HPDE6-E6E7 (cell line): ENCODE measurements around the gene LEAP2.
"Not testable (repeated sequence)": the region's sequence is repeated elsewhere in the genome, so short reads cannot be mapped to it uniquely, and the experiment has no call there.

Experiments used
- DNase-seq: peaks from one replicate; pipeline ENCODE4 v3.0.0; 2011; ENCODE audit warnings: missing footprints; ENCODE audit errors: extremely low spot score

Gene LEAP2

DNA sequence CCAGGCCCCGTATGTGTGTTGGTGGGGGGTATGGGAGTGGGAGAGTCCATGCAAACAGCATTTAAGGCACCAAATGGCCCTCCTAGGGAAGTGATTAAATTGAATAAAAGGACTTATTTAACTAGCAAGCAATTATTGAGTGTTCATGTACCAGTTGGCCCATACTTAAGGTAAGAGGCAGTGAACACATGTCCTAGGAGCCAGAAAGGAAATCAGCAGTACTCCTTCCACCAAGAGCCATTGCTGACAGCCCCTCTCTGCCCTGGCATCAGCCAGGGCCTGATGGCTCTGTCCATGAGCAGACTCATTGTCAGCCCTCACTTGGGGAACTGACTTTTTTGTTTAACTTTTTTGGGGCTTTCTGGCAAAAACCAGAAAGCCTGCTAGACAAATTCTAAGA, 32.6 kb upstream of the LEAP2 start:
- no peak for DNase-seq

DNA sequence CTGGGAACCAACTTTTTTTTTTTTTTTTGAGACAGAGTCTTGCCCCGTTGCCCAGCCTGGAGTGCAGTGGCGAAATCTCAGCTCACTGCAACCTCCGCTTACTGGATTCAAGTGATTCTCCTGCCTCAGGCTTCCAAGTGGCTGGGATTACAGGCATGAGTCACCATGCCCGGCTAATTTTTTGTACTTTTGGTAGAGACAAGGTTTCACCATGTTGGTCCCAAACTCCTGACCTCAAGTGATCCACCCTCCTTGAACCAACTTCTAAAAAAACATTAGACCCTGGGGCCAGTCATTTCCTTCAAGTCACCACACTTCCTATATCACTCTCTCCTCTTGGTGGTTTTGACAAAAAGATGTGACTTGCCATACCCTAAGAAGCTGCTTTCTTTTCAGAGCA, 32.2 kb upstream of the LEAP2 start:
- DNase-seq, result no peak

DNA sequence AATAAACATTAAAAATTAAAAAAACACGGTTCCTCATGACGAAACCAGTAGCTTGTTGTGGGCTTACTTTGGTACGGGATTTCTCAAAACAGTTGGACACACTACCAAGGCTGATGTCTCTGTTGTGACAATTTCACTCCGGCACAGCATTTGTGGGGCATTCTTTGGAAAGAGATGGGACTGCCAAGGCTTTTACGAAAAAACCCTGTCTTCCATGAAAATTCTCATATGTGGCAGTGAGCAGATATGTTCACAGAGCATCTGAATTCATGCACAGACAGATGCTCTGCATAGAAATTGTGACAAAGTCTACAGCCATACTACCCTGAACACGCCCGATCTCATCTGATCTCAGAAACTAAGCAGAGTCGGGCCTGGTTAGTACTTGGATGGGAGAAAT, 25.2 kb upstream of the LEAP2 start:
- no peak for DNase-seq

DNA sequence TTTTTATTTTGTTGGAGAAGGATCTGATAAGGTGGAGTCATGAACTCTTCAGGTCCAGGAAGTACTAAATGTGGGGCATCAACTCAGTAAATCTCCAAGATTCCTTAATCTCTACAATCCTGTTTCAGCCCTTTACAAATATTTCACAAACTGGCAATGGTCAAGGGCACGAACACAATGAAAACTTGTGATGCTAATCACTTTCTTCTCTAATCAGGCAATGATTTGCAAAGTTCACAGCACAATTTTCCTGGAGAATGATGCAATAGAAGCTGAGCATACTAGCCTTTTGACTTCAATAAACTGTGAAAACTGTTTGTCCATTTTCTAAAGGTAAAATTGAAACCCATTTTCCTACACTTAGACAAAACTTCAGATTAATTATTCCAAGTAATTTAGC, 24.1 kb upstream of the LEAP2 start:
- no peak for DNase-seq

DNA sequence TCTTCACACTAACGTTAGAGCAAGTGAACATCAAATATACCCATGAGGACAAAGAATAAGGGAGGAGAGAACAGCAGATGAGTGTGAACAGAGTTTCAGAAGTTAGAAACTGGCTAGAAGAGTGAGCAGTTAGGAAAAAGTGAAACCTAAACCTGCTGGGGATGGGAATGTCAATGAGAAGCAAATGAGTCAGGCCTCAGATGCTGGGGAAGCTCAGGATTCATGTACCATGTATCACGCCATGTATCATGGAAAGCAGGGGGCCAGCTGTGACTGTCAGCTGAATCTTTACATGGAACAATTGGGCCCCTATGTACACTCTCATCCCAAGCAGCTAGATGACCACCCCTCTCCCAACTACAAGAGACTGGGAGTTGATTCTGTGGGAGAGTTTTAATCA, 23.4 kb upstream of the LEAP2 start:
- DNase-seq, result no peak

DNA sequence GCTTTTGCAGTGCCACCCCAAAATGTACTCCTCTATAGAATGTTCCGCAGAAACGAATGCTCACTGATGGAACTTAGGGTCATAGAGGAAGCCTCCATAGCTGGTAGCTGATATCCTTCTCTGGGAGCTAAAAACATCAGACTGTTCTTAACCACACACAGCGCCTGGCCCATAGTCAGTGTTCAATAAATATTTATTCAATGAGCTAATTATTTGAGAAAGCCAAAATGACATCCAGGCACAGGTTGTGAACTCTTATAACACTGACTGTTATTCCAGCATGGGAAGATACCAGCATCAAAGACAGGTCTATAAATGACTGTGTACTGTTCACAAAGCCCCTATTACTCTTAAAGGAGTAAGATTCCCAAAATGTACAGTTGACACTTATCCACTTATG, 20.1 kb upstream of the LEAP2 start:
- no peak for DNase-seq

DNA sequence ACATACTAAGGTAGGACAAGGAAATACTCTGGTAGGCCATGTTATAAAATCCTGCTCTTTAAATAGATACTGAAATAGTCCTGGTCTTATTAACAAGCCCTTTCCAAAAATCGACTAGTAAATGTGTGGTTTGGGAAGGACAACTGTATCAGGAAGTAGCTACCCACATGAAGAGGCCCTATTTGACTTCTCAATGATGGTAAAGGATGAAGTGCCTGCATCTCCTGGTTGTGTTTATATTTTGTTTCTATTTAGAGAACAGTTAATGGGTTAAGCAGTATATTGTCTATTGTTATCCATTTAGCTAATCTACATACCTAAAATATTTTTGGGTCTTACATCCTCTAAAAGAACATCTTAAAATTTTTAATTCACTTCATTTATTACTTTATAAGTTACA, 19.7 kb upstream of the LEAP2 start:
- DNase-seq, result no peak

DNA sequence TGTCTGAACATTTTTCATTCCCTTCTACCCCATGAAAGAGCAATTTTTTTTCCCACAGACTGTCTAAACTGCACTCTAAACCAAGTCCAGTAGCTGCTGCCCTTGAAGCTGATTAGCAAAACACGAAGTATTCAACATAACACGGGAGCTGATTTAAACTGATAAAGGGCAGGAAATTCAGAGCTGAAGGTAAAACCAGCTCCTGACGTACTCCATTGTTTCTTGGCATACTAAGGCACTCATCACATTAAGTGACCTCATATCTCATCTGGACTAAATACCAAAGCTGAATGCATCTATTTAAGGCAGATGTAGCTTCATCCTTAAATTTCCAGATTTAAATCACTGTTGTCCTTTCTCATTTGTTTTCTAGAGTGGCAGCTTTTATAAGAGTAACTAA, 19.2 kb upstream of the LEAP2 start:
- no peak for DNase-seq

DNA sequence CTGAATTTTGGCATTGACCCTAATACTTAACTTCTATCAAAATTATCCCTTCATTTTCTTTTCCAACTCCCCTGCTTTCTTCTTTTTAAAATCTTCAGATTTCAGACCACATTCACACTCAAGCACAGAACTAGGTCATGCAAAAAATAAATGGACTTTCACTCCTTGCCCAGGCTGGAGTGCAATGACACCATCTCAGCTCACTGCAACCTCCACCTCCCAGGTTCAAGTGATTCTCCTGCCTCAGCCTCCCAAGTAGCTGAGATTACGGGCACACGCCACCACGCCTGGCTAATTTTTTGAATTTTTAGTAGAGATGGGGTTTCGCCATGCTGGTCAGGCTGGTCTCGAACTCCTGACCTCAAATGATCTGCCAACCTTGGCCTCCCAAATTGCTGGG, 18.5 kb upstream of the LEAP2 start:
- DNase-seq, result not testable (repeated sequence)

DNA sequence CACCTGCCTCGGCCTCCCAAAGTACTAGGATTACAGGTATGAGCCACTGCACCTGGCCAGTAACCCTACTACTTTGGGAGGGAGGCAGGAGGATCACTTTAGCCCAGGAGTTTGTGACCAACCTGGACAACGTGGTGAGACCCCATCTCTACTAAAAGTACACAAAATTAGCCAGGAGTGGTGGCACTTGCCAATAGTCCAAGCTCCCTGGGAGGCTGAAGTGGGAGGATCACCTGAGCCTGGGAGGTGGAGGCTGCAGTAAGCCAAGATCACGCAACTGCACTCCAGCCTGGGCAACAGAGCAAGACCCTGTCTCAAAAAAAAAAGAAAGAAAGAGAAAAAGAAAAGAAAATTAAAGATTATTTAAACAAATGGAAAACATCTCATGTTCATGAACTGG, 17.5 kb upstream of the LEAP2 start:
- no peak for DNase-seq

DNA sequence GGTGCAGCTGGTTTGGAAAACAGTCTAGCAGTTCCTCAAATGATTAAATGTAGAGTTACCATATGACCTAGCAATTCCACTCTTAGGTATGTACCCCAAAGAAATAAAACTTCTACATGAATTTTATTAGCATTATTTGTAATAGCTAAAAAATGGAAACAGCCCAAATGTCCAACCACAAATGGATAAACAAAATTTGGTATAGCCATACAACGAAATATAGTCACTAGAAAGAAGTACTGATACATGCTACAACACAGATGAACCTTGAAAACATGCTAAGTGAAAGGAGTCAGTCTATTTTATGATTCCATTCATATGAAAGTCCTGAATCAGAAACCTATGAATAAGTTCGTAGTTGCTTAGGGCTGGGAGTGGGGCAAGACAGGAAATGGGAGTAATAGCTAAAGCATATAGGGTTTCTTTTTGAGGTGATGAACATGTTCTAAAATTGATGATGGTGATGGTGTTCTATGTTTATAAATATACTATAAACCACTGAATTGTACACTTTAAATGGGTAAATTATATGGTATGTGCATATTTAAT, 13.5 kb upstream of the LEAP2 start:
- no peak for DNase-seq

DNA sequence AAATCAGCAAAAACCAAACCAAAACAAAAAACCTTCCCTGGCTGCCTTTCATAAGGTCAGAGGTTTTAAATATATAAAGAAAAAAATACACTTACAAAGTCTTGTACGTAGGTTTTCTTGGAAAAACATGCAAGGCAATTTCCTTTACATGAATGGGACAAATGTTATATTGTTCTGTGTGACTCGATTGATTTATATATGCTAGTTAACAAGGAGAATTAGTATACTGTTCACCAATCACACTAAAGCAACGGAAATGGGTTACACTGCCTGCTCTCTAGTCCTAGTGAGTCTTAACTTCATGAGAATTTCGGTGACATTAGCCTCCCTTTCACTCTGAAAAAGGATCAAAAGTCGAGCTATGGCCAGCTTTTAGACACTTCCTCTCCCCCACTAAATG, 12.7 kb upstream of the LEAP2 start:
- DNase-seq, result no peak

DNA sequence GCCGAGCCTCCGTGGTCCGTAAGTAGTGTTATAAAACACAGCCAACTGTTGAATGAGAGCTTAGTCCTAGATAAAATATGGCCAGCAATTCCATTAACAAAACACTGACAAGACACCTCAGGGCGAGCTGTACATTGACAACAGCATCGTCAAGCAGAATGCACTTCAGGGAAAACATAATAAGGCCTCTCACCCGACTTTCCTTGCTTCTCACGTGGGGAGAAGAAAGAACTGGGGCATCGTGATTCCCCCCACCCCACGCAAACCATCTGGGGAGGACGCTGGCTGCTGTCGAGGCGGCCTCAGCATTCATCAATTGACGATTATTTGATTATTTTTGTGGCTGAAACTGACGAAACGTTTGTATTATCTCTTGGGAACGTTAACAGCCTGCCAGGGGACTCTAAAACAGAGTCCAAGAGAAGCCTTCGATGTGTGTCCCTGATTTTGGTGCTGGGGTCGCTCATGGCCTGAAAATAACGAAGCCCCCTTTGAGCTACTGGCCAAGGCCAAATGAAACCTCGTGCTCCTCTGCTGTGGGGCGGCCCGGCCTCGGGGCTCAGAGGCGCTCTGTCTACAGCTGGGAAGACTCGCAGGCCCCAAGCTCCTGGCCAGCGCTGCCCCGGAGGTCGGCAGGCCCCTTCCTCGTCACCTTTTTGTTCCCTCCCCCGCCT, 7.7 kb upstream of the LEAP2 start:
- DNase-seq, result no peak

DNA sequence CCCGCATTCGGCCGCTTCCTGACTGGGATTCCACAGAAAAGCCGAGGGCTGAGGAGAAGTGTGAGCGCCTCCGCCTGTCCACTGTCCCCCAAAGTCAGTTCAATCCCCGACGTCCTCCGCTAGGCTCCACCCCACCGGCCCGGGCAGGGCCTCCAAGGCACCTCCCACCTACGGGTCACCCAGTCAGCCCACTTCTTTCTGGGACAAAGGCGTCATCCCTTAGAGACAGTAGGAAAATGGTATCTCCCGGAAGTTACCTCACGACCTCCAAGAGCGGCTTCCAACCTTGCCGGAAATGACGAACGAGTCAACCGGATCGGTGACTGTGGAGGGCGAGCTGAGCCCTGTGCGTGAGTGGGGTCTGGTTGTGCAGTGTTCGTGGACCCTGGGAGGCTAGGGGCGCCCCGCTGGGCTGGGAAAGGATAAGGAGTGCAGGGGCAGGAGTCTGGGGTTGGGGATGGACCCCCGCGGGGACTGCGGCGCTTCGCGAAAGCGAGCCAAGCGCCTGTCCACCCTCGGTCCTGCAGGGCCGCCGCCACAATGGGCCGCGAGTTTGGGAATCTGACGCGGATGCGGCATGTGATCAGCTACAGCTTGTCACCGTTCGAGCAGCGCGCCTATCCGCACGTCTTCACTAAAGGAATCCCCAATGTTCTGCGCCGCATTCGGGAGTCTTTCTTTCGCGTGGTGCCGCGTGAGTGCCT, 7.0 kb upstream of the LEAP2 start, which contains the start of the genes GDF9 and UQCRQ:
GDF9 (minus strand) TSS at position 128 of the 704 bp plus-strand sequence. CDS start 1,936 bp downstream, outside the sequence.
UQCRQ (plus strand) TSS at position 301 of the 704 bp plus-strand sequence; CDS start at position 541, 240 bp downstream.
- DNase-seq, result peak; percentile 99

DNA sequence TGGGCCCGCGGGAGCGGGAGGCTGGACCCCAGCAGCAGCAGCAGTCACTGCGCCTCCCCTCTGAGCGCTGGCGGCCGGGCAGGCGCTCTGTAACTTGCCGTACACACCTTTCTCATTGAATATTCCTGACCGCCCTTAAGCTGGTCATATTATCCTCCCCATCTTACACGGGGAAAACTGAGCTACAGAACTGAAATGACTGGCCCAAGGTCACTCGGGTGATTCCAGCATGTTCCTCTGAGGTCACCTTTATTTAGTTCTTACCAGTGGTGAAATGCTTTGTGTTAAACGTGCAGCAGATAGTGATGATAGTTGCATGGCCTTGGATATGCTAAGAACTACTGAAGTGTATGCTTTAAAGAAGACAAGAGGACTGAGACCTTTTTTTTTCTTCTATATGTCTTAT, 6.4 kb upstream of the LEAP2 start:
- DNase-seq, result no peak

DNA sequence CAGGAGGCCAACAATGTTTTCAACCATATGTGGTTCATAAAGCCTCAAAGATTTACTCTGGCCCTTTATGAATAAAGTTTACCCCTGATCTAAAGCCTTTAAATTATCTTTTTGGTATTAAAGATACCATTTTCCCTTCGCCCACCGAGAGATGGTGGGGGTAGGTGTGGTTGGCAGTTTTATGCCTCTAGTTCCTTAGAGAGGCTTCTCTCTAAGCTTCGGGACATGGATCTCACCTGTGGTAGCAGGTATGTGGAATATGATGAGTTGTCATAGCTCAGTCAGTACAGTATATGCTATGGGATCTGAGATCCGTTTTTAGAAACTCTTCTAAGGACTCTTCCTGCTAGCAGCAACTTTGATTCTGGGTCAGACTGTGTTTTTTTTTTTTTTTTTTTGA, 4.7 kb upstream of the LEAP2 start:
- no peak for DNase-seq

DNA sequence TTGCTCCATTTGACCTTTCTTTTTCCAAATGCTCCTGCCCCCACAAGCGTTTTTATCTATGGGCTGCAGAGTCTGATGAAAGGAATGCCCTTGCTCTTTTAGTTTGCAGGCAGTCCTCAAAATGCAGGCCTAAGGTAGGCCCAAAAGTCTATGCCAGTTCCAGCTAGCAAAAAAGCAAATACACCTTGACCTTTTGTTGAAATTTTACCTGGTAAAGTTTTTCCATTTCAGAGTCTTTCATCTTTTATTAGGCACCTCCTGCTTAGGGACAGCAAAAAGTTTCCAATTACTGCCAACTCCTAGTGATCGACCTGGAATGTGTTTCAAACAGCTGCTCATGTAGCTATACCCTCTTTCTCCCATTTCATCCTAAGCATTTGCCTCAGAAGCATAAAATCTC, 2.7 kb upstream of the LEAP2 start:
- DNase-seq, result no peak

DNA sequence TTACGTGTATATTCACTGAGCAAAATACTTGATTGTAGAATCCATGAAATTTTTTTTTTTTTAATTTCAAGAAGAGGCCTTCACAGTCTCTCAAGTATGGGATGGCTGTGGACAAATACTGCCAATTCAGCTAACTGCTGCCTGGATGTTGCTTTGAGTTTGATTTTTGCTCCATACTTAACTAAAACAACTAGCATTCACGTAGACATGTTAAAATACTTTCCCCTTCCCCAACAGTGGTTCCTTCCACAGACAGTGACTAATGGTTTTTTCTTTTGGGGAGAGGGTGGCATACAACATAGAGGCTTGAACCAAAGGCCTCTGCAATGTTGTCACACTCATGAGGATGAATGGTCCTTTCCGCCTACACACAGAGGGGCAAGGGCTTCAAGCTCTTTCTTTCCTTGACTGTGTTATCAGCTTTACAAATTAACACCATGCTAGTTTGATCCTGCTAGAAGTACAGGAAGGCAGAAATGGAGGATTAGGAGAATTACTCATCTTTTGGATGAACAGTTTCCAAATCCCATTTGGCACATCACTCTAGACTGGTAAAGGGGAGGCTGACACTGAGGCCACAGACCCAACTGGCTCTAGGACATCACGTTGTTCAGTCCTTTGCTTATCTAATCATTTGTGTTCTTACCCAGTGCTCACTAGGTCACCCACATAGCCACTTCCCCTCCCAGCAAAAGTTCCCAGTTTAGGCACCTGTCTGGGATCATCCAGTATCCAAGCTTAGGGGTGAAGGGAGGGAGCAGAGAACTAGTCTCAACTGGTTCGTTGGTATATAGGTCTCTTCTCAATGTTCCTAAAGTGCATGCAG, 1.8 kb upstream of the LEAP2 start:
- no peak for DNase-seq

DNA sequence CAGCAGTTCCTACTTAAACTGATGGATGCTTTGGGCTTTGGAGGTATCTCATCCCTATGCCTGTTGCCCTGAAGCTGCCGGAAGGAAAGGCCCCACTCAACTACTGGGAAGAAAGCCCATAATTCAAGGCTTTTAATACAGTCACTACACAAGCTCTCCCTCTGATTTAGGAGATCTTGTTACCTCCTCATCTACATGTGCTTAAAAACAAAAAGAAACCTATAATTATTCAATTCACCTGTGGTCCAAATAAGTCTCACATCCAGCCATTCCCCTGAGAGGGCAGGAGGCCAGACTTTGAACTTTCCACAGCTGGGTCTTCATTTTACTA, 715 bp upstream of the LEAP2 start:
- no peak for DNase-seq

DNA sequence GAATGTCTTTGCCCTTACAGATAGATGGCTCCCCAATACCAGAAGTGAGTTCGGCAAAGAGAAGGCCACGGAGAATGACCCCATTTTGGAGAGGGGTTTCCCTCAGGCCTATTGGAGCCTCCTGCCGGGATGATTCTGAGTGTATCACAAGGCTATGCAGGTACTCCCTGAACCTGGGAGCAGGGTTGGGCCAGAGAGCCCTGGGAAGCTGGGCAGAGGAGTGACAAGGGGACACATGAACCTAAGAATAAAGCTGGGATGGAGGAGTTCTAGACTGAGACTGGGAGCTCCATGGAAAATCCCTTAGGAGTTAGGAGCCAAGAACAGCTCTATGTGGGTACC, 433 bp downstream of the LEAP2 start:
- DNase-seq, result no peak

DNA sequence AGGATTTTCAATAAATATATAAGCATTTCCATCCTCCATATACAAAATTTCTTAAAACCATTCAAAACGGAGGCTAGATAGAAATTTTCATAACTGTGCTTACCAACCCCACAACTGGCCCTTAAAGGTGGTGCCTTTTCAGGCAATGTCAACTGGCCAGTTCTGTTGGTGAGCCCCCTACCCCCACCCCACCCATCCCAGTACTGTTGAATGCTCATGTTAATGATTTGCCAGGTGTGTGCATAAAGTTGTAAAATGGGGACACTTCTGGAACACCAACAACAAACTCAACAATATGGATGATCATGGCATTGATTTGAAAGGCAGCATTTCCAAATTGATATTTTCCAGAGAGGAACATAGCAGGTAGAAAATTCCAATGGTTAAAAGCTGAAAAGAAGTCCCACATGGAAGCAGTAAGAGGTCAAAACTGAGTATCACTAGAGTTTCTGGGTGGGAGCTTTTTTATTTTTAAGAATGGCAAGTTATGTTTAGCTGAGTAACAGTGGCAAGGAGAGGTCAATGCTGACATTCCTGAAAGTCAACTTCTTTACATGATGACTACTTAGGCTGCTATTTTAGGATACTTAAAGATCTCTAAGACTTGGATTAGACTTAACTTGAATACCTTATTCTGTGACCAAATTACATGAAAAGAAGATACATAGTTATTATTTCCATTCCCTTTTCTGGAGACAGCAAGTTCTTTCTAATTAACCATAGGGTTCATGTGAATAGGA, 2.7 kb downstream of the LEAP2 start:
- no peak for DNase-seq

DNA sequence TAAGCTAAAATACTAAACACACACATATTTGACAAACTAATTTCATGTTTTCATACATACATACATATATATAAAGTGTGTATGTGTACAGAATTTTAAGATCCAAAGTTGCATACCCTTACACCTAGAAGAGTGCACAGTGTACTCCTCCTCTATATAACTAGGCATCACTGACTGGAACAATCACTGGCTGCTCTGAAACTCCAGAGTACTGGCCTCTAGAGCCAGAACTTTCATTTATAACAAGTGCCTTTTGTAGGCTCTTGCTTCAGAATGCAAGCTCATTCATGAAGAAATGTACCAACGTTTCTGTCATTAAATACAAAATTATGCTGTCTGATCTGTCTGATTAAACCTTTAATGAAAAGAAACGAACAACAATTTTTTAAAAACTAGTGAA, 4.0 kb downstream of the LEAP2 start:
- no peak for DNase-seq
